Measurements from ENCODE around the gene TMEM131. TPM values are rescaled to one million over a fixed set of nuclear protein-coding genes. Genes with fewer than 3 reads are reported as not detected.

The TMEM131 gene
- total RNA-seq, 1 donor from 2014 or later = 35.3 TPM

DNA sequence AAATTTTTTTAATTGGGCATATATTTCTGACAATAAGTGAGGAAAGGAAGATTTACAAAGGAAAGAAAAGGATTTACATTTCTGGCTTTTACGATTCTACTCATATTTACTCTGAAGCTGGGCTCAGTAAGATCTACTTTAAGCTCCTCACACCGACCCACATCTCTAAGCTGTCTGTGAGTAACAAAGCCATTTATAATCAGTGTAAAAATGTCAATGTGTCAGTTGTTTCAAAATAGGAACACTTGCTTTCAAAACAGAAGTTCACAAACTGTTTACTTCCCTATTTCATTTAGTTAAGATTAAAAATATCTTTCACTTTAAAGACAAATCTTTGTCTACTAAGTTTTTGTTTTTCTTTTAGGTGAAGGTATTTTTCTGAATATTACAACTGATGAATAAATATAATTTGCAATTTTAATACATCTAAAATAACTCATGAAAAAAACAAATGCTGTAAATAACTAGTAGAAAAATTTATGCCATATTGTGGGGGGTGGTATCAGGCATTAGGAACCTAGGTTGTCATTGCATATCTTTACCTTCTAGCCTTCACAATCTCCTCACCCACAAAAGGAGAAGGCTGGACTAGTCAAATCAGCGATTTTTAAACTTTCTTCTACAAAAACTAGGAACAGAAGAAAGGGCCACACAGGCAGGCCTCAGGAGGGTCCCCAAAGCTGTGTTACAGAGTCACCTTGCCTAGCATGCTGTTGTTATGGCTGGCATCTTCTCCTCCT is 64.5 kb downstream of the TMEM131 start:
- Histone ChIP-seq H3K9me3 (ENCODE audit: insufficient read depth, low read depth, low read length) (no peaks in the 10 kb centered on the region), H3K4me1 (ENCODE audit: insufficient read depth, low read length) (peaks cover 9% of the 10 kb centered on the region), H4K20me1 (ENCODE audit: insufficient read depth, low read length) (peaks cover 76% of the 10 kb centered on the region), H2AFZ (ENCODE audit: low read depth, low read length) (no peak overlapping the region), H3K27me3 (ENCODE audit: insufficient read depth, low read length) (no peaks in the 10 kb centered on the region), H3K27ac (ENCODE audit: low read depth, low read length) (no peak overlapping the region), H3K4me2 (ENCODE audit: low read length) (no peak overlapping the region), H3K4me3 (ENCODE audit: insufficient read depth, low read depth, low read length) (no peak overlapping the region), H3K9ac (ENCODE audit: low read length) (no peak overlapping the region), H3K36me3 (ENCODE audit: insufficient read depth, low read length) (no peaks in the 10 kb centered on the region), H3K79me2 (ENCODE audit: insufficient read depth, low read length) (peaks cover 88% of the 10 kb centered on the region)
- no peak for TF ChIP-seq EZH2 (IDR thresholded peaks at IDR 0.05; ENCODE audit: insufficient read depth, low read length)
- TF ChIP-seq, protein P1, sequence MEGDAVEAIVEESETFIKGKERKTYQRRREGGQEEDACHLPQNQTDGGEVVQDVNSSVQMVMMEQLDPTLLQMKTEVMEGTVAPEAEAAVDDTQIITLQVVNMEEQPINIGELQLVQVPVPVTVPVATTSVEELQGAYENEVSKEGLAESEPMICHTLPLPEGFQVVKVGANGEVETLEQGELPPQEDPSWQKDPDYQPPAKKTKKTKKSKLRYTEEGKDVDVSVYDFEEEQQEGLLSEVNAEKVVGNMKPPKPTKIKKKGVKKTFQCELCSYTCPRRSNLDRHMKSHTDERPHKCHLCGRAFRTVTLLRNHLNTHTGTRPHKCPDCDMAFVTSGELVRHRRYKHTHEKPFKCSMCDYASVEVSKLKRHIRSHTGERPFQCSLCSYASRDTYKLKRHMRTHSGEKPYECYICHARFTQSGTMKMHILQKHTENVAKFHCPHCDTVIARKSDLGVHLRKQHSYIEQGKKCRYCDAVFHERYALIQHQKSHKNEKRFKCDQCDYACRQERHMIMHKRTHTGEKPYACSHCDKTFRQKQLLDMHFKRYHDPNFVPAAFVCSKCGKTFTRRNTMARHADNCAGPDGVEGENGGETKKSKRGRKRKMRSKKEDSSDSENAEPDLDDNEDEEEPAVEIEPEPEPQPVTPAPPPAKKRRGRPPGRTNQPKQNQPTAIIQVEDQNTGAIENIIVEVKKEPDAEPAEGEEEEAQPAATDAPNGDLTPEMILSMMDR (IDR thresholded peaks at IDR 0.05; ENCODE audit: insufficient read depth, low read depth, low read length) = no peak
- Mint-ChIP-seq H3K36me3 (ENCODE audit: low read depth, unreplicated experiment) (no peaks in the 10 kb centered on the region), H3K27me3 (ENCODE audit: low read depth, unreplicated experiment) (no peaks in the 10 kb centered on the region), H3K4me3 (ENCODE audit: unreplicated experiment) (no peak overlapping the region), H3K9me3 (ENCODE audit: unreplicated experiment) (no peaks in the 10 kb centered on the region), H3K4me1 (ENCODE audit: low read depth, unreplicated experiment) (peaks cover 18% of the 10 kb centered on the region), H3K27ac (ENCODE audit: unreplicated experiment) (no peak overlapping the region)
- FAIRE-seq (no peak), DNase-seq (ENCODE audit: low read depth) (no peak)

DNA sequence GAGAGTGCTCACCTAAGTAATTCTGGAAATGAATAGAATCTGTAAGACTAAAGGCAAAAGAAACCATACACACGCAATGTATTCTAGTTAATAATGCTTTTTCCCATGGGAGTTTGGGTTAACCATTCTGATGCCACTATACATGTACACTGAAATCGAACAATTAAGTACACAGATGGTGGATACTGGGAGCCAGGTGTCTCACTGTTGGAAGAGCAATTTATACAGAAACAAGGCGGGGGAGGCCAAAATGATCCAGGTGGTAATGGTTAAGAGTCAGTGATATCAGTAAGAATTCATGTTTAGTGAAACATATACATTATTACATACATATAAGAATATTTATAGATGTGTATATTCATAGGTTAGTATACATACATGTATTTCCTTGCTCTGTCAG is 67.2 kb downstream of the TMEM131 start:
- peaks cover 50% of the 10 kb centered on the region for H4K20me1 ChIP-seq (ENCODE audit: insufficient read depth, low read length)
- no peaks in the 10 kb centered on the region for H3K36me3 ChIP-seq (ENCODE audit: insufficient read depth, low read length)
- H3K79me2 ChIP-seq (ENCODE audit: insufficient read depth, low read length) = peaks cover 62% of the 10 kb centered on the region

More for the DNA sequence above, 67.2 kb downstream of the TMEM131 start:
- no peak overlapping the region for H2AFZ ChIP-seq (ENCODE audit: low read depth, low read length)
- no peaks in the 10 kb centered on the region for H3K9me3 ChIP-seq (ENCODE audit: insufficient read depth, low read depth, low read length)
- H3K36me3 Mint-ChIP-seq (ENCODE audit: low read depth, unreplicated experiment) = peaks cover 2% of the 10 kb centered on the region
- no peak for TF ChIP-seq EZH2 (IDR thresholded peaks at IDR 0.05; ENCODE audit: insufficient read depth, low read length)
- TF ChIP-seq, protein P1 (IDR thresholded peaks at IDR 0.05; ENCODE audit: insufficient read depth, low read depth, low read length) = no peak
- no peak overlapping the region for H3K27ac ChIP-seq (ENCODE audit: low read depth, low read length)
- H3K9me3 Mint-ChIP-seq (ENCODE audit: unreplicated experiment) = no peaks in the 10 kb centered on the region
- DNase-seq (ENCODE audit: low read depth) = no peak
- H3K27me3 Mint-ChIP-seq (ENCODE audit: low read depth, unreplicated experiment) = no peaks in the 10 kb centered on the region
- no peak for FAIRE-seq
- H3K4me3 ChIP-seq (ENCODE audit: insufficient read depth, low read depth, low read length) = no peak overlapping the region
- no peak overlapping the region for H3K27ac Mint-ChIP-seq (ENCODE audit: unreplicated experiment)
- peaks cover 4% of the 10 kb centered on the region for H3K4me1 Mint-ChIP-seq (ENCODE audit: low read depth, unreplicated experiment)
- no peaks in the 10 kb centered on the region for H3K4me1 ChIP-seq (ENCODE audit: insufficient read depth, low read length)
- H3K9ac ChIP-seq (ENCODE audit: low read length) = no peak overlapping the region
- H3K4me3 Mint-ChIP-seq (ENCODE audit: unreplicated experiment) = no peak overlapping the region
- H3K27me3 ChIP-seq (ENCODE audit: insufficient read depth, low read length) = no peaks in the 10 kb centered on the region
- no peak overlapping the region for H3K4me2 ChIP-seq (ENCODE audit: low read length)

Measured in astrocyte (in vitro differentiated cells and primary cell).